Measurements from ENCODE around the gene USH1C. TPM values are rescaled to one million over a fixed set of nuclear protein-coding genes. Genes with fewer than 3 reads are reported as not detected.

USH1C gene
- total RNA-seq, 1 donor: not detected

GRCh38 chr11:17449158-17449557 is 95.1 kb downstream of the USH1C start:
- no peak for TF ChIP-seq CTCF (IDR thresholded peaks at IDR 0.05; ENCODE audit: insufficient read depth, low read length)
- H3K4me3 ChIP-seq (ENCODE audit: low read depth, low read length): no peak overlapping the region
- no peak for DNase-seq (ENCODE audit: low read depth)

GRCh38 chr11:17446482-17446881 is 97.7 kb downstream of the USH1C start:
- no peak for DNase-seq (ENCODE audit: low read depth)
- TF ChIP-seq CTCF (IDR thresholded peaks at IDR 0.05; ENCODE audit: insufficient read depth, low read length): no peak

GRCh38 chr11:17445240-17445795 is 98.9 kb downstream of the USH1C start:
- no peak for TF ChIP-seq CTCF (IDR thresholded peaks at IDR 0.05; ENCODE audit: insufficient read depth, low read length)
- H3K4me3 ChIP-seq (ENCODE audit: low read depth, low read length): no peak overlapping the region
- DNase-seq (ENCODE audit: low read depth): no peak

More at GRCh38 chr11:17446482-17446881, 97.7 kb downstream of the USH1C start:
- H3K4me3 ChIP-seq (ENCODE audit: low read depth, low read length): no peak overlapping the region

- no peak overlapping the region for H3K4me3 ChIP-seq (ENCODE audit: low read depth, low read length)
- DNase-seq (ENCODE audit: low read depth): no peak
- no peak for TF ChIP-seq CTCF (IDR thresholded peaks at IDR 0.05; ENCODE audit: insufficient read depth, low read length)
Observed at GRCh38 chr11:17443926-17444690, 100.1 kb downstream of the USH1C start.

Other genes starting within 250 kb of the USH1C start
- gene NCR3LG1, start 192.6 kb downstream of the USH1C start, total RNA-seq (ENCODE audit: low replicate concordance): 4.6 and 11.7 TPM in 2 replicates
- not detected in 2 replicates for gene KCNJ11, start 155.8 kb downstream of the USH1C start, total RNA-seq (ENCODE audit: low replicate concordance)
- not detected in 2 replicates for gene ABCC8, start 67.6 kb downstream of the USH1C start, total RNA-seq (ENCODE audit: low replicate concordance)
- gene OTOG, start 2.8 kb upstream of the USH1C start, total RNA-seq (ENCODE audit: low replicate concordance): not detected in 2 replicates
- not detected in 2 replicates for gene MYOD1, start 175.2 kb upstream of the USH1C start, total RNA-seq (ENCODE audit: low replicate concordance)
- not detected in 2 replicates for gene KCNC1, start 190.4 kb upstream of the USH1C start, total RNA-seq (ENCODE audit: low replicate concordance)